ENCODE data around the gene TAF3. TPM values are rescaled to one million over a fixed set of nuclear protein-coding genes. Genes with fewer than 3 reads are reported as not detected.
A peak's percentile ranks its signal among the peaks of the same experiment; 100 is the strongest.

TAF3 gene
- total RNA-seq, 1 donor from 2014 or later = 8.5 TPM

- no peak for DNase-seq (ENCODE audit: low spot score in 2 of 2)
- TF ChIP-seq CTCF (IDR thresholded peaks at IDR 0.05) = no peak
- H3K9me3 ChIP-seq = no peaks in the 10 kb centered on the region
- peak overlapping the region; percentile 64 to 95 for H3K4me3 ChIP-seq
- intact Hi-C loops (cut with DNase I) = no loop called here
- peak overlapping the region; percentile 75 to 80 for H3K27ac ChIP-seq
- no peaks in the 10 kb centered on the region for H3K27me3 ChIP-seq
- no peaks in the 10 kb centered on the region for H3K36me3 ChIP-seq
- H3K4me1 ChIP-seq = peaks cover 0 to 22% of the 10 kb centered on the region in 2 donors
These were observed 31.0 kb upstream of the TAF3 start for GRCh38 chr10:7787150-7787856.

- intact Hi-C loops (cut with DNase I) = loop anchor here (1.0 kb wide), 1 partner anchor 30 kb away; the partner anchor contains the start of gene TAF3
- Histone ChIP-seq H3K4me1 (peaks cover 0 to 22% of the 10 kb centered on the region in 2 donors), H3K4me3 (peak within 1 kb of the TSS; percentile 64 to 95), H3K36me3 (no peaks in the 10 kb centered on the region), H3K9me3 (no peaks in the 10 kb centered on the region), H3K27ac (peak within 1 kb of the TSS; percentile 75 to 80), H3K27me3 (no peaks in the 10 kb centered on the region)
- no peak for TF ChIP-seq CTCF (IDR thresholded peaks at IDR 0.05)
- peak; percentile 84 to 98 for DNase-seq (ENCODE audit: low spot score in 2 of 2)
These were observed 30.3 kb upstream of the TAF3 start, which contains the start of the genes ATP5F1C and KIN for GRCh38 chr10:7787857-7788638. TSS of gene ATP5F1C (plus strand) at chr10:7788177. CDS start at chr10:7788208, 31 bp downstream. TSS of gene KIN (minus strand) at chr10:7787993. CDS start at chr10:7787933, 60 bp downstream.

- no peak for TF ChIP-seq CTCF (IDR thresholded peaks at IDR 0.05)
- H3K9me3 ChIP-seq = no peaks in the 10 kb centered on the region
- DNase-seq (ENCODE audit: low spot score in 2 of 2) = no peak
- peaks cover 0 to 25% of the 10 kb centered on the region in 2 donors for H3K4me1 ChIP-seq
- H3K27ac ChIP-seq = peak overlapping the region; percentile 74 to 75
- intact Hi-C loops (cut with DNase I) = loop anchor here (1.0 kb wide), 1 partner anchor 30 kb away; the partner anchor contains the start of gene TAF3
- no peaks in the 10 kb centered on the region for H3K36me3 ChIP-seq
- H3K27me3 ChIP-seq = no peaks in the 10 kb centered on the region
- peak overlapping the region; percentile 64 to 95 for H3K4me3 ChIP-seq
These were observed 29.5 kb upstream of the TAF3 start for GRCh38 chr10:7788639-7789286.

GRCh38 chr10:7789390-7789789 lies 28.9 kb upstream of the TAF3 start:
- Histone ChIP-seq H3K36me3 (no peaks in the 10 kb centered on the region), H3K4me3 (peak overlapping the region; percentile 64 to 95), H3K9me3 (no peaks in the 10 kb centered on the region), H3K27me3 (no peaks in the 10 kb centered on the region), H3K27ac (no peak overlapping the region), H3K4me1 (peaks cover 0 to 29% of the 10 kb centered on the region in 2 donors)
- no peak for DNase-seq (ENCODE audit: low spot score in 2 of 2)
- TF ChIP-seq CTCF (IDR thresholded peaks at IDR 0.05) = no peak
- intact Hi-C loops (cut with DNase I) = no loop called here

GRCh38 chr10:7792541-7792940 lies 25.8 kb upstream of the TAF3 start:
- no peak overlapping the region for H3K4me3 ChIP-seq
- no peaks in the 10 kb centered on the region for H3K9me3 ChIP-seq
- DNase-seq (ENCODE audit: low spot score in 2 of 2) = no peak
- intact Hi-C loops (cut with DNase I) = no loop called here
- no peaks in the 10 kb centered on the region for H3K27me3 ChIP-seq
- peaks cover 0 to 10% of the 10 kb centered on the region in 2 donors for H3K36me3 ChIP-seq
- TF ChIP-seq CTCF (IDR thresholded peaks at IDR 0.05) = no peak
- peaks cover 0 to 21% of the 10 kb centered on the region in 2 donors for H3K4me1 ChIP-seq
- H3K27ac ChIP-seq = no peak overlapping the region

All from ascending aorta (tissue), 2 donors.